ENCODE measurements around the gene MED19.
"Not testable (repeated sequence)": the region's sequence is repeated elsewhere in the genome, so short reads cannot be mapped to it uniquely, and the experiment has no call there.

Gene MED19

GRCh38 chr11:57704932-57705331 is 7.1 kb downstream of the MED19 start:
- H3K4me3 ChIP-seq (ENCODE audit: low read depth, low read length), result no peak overlapping the region

GRCh38 chr11:57703341-57703740 is 8.7 kb downstream of the MED19 start:
- H3K4me3 ChIP-seq (ENCODE audit: low read depth, low read length), result no peak overlapping the region
- DNase-seq (ENCODE audit: low read depth), result no peak
- TF ChIP-seq, protein P1, sequence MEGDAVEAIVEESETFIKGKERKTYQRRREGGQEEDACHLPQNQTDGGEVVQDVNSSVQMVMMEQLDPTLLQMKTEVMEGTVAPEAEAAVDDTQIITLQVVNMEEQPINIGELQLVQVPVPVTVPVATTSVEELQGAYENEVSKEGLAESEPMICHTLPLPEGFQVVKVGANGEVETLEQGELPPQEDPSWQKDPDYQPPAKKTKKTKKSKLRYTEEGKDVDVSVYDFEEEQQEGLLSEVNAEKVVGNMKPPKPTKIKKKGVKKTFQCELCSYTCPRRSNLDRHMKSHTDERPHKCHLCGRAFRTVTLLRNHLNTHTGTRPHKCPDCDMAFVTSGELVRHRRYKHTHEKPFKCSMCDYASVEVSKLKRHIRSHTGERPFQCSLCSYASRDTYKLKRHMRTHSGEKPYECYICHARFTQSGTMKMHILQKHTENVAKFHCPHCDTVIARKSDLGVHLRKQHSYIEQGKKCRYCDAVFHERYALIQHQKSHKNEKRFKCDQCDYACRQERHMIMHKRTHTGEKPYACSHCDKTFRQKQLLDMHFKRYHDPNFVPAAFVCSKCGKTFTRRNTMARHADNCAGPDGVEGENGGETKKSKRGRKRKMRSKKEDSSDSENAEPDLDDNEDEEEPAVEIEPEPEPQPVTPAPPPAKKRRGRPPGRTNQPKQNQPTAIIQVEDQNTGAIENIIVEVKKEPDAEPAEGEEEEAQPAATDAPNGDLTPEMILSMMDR (IDR thresholded peaks at IDR 0.05; ENCODE audit: insufficient read depth, low read depth, low read length, missing control alignments), result no peak

More at GRCh38 chr11:57704932-57705331, 7.1 kb downstream of the MED19 start:
- TF ChIP-seq, protein P1 (IDR thresholded peaks at IDR 0.05; ENCODE audit: insufficient read depth, low read depth, low read length, missing control alignments), result no peak
- DNase-seq (ENCODE audit: low read depth), result no peak

- no peak for DNase-seq (ENCODE audit: low read depth)
- TF ChIP-seq, protein P1 (IDR thresholded peaks at IDR 0.05; ENCODE audit: insufficient read depth, low read depth, low read length, missing control alignments), result no peak
- no peak overlapping the region for H3K4me3 ChIP-seq (ENCODE audit: low read depth, low read length)
Measured at GRCh38 chr11:57700425-57700824, 11.6 kb downstream of the MED19 start.

- H3K4me3 ChIP-seq (ENCODE audit: low read depth, low read length), result no peak overlapping the region
- TF ChIP-seq, protein P1 (IDR thresholded peaks at IDR 0.05; ENCODE audit: insufficient read depth, low read depth, low read length, missing control alignments), result no peak
- DNase-seq (ENCODE audit: low read depth), result no peak
Measured at GRCh38 chr11:57699813-57700212, 12.2 kb downstream of the MED19 start.

GRCh38 chr11:57698843-57699365 is 13.1 kb downstream of the MED19 start:
- DNase-seq (ENCODE audit: low read depth), result no peak

GRCh38 chr11:57690474-57690873 is 21.5 kb downstream of the MED19 start:
- DNase-seq (ENCODE audit: low read depth); H3K4me3 ChIP-seq (ENCODE audit: low read depth, low read length): not testable (repeated sequence)

More at GRCh38 chr11:57698843-57699365, 13.1 kb downstream of the MED19 start:
- TF ChIP-seq, protein P1 (IDR thresholded peaks at IDR 0.05; ENCODE audit: insufficient read depth, low read depth, low read length, missing control alignments), result no peak
- H3K4me3 ChIP-seq (ENCODE audit: low read depth, low read length), result no peak overlapping the region

DNA sequence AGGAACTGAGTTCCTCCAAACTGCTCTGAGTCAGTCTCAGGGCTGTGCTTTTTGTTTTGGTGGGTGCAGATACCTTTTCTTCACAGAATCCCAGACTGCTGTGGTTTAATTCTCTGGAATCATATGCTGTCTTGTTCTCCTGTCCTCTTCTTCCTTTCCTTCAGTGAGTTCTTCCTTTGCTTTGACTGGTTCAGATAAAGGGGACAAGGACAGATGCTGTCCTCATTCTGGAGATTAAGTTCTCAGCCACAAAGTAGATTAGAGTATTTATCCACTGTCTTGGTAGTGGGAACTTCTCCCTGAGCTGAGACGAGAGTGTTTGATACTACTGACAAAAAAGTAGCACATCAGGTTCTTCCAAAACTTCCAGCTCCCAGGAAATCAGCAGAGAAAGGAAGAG is 30.8 kb downstream of the MED19 start:
- DNase-seq (ENCODE audit: low read depth), result no peak
- H3K4me3 ChIP-seq (ENCODE audit: low read depth, low read length), result no peak overlapping the region
- TF ChIP-seq, protein P1 (IDR thresholded peaks at IDR 0.05; ENCODE audit: insufficient read depth, low read depth, low read length, missing control alignments), result no peak

Data from GM12865 (cell line).